ENCODE measurements around the gene BPIFB6.

Gene BPIFB6

DNA sequence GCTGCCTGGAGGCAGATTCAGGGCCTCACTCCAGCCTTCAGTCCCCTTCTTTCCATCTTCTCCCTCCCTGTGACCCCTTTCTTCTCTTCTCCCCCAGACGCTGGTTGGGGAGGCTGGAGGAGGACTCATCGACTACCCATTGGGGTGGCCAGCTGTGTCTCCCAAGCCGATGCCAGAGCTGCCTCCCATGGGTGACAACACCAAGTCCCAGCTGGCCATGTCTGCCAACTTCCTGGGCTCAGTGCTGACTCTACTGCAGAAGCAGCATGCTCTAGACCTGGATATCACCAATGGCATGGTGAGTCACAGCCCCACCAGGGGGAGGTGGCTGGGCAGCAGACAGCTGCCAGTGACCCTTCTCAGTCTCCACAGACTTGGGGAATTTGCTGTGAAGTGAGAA is 60.9 kb downstream of the BPIFB6 start:
- DNase-seq (ENCODE audit: low read depth) = no peak

- no peak for DNase-seq (ENCODE audit: low read depth)
Observed at GRCh38 chr20:33093074-33093473, 61.6 kb downstream of the BPIFB6 start.

- DNase-seq (ENCODE audit: low read depth) = no peak
Observed at GRCh38 chr20:33093582-33093981, 62.1 kb downstream of the BPIFB6 start.

Data from activated T-helper 1 cell treated with Interleukin-2 at 50 U/mL for 16 hours (primary cell).